ENCODE measurements around the gene FAM107B.
"Not testable (repeated sequence)": the region's sequence is repeated elsewhere in the genome, so short reads cannot be mapped to it uniquely, and the experiment has no call there.

FAM107B gene

DNA sequence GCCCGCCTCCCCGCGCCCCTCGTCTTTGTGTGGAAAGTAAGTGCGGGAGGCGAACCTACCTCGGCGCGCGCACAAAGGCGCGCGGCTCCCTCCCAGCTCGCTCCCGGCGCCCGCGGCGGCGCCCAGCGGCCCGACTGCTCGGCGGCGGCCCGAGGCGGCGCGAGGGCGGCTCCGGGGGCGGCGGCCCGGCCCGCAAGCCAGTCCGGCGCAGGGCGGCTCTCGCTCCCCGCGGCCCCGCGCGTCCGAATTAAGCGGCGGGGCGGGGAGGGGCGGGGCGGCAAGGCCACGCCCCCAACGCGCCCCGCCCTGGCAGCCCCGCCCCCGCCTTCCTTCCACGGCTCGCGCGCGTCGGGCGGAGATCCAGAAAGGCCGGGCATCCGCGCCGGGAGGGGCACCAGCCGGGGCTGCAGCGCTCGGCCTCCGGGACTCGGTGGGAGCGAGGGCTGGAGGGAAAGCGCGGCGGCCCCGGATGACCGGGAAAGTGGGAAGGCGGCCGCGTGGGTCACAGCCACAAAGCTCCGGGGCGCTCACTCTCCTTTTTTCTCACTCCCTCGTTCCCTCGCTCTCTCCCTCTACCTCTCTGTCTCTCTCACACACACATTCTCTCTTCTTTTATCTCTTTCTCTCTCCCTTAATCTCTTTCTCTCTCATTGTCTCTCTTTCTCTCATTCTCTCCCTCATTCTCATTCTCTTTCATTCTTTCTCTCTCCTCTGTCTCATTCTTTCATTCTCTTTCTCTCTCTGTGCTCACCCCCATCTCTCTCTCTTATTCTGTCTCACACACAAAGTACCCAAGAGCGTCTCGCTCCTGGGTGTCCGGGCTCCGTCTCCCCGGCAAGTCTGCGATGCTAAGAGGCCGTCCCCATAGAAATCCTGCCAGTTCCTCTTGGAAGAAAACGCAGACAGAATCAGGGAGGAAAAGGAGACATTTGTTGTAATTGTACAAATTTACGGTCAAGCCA lies 170.2 kb downstream of the FAM107B start:
- peak in 1 of 2 donors; percentile 60 for DNase-seq (ENCODE audit: low read depth in 1 of 2, low spot score in 1 of 2)

- no peak for DNase-seq (ENCODE audit: low read depth in 1 of 2, low spot score in 1 of 2)
Observed at GRCh38 chr10:14603534-14604102, 171.1 kb downstream of the FAM107B start.

DNA sequence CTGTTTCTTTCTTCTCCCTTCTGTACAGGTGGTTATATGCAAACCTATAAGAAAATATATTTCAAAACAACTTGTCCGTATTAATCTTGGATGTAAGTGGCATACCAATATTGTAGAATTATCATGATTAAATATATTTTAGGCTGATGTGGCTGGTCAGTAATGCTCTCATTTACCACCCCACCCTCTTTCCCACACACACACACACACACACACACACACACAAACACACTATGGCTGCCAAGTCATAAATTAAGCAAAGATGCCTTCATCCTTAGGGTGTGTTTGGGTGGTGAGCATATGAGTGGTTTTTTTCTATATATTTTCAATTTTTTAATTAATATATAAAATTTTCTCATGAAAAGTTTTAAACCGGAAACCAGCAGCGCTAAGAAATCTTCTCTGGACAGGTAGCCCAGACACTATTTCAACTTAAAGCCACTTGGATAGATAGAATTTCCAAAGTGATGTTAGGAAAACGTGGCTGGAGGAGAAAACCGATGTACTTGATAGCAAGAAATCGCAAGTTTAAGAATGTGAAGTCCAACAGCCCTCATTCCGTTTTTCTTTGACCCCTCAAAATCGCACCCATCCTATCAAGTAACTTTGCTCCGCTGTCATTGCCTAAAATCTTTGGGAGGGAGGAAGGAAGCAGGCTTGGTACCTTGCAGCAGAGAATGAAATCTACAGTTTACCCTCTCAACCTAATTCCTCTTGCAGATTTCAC lies 171.7 kb downstream of the FAM107B start:
- DNase-seq (ENCODE audit: low read depth in 1 of 2, low spot score in 1 of 2), result no peak

DNA sequence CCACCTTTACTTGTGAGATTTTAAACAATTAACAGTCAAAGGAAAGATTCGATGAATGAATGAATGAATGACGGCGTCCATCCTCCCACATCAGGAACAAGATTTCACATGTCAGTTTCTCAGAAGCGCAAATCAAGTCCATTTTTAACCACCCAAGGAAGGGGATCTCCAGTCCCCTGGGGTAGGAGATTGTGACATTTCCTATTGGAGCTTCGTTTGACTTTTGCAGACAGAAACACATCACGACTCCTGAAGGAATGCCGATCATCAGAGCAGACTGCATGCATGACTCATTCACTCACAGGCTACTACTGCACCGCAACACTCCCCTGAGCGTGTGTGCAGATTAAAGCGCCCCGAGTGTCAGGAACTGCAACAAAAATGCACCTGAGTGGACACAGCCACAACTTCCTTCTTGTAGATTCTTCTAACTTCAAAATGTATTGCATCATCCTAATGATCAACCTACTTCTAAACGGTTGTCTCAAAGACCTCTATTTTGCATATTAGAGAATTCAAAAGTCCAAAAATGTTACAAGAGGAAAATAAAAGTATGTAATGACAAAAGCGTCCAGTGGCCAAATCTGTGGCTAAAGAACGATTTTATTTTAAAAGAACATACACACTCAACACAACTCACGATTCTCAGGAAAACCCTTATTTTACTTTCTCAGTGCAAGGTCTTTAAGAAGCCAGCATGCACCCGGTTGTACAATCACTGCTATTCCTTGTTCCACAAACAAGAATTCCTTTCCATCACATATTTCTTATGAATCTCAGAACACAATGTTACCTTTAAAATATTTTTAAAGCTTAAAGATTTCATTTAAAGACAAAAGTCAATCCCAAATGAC lies 172.6 kb downstream of the FAM107B start:
- DNase-seq (ENCODE audit: low read depth in 1 of 2, low spot score in 1 of 2), result peak in 1 of 2 donors; percentile 60

GRCh38 chr10:14601326-14601725 lies 173.4 kb downstream of the FAM107B start:
- no peak for DNase-seq (ENCODE audit: low read depth in 1 of 2, low spot score in 1 of 2)

DNA sequence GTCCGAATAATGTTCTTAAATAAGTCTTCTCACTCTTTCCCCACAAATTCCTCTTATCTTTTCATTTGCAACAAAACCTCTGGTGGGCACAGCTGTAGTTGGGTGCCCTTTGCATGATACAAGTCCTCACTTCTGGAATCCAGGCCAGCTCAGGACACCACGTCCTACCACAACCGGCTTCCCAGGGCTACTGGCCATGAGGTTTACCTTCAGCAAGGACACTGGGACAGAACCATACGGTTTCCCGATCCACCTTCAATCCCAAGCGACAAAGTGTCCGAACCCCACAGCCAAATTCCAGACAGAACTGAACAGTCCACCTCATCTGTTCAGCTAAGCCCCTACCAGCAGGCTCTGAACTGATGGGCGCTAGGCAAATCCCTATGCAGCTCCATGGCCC lies 174.6 kb downstream of the FAM107B start:
- DNase-seq (ENCODE audit: low read depth in 1 of 2, low spot score in 1 of 2), result no peak

DNA sequence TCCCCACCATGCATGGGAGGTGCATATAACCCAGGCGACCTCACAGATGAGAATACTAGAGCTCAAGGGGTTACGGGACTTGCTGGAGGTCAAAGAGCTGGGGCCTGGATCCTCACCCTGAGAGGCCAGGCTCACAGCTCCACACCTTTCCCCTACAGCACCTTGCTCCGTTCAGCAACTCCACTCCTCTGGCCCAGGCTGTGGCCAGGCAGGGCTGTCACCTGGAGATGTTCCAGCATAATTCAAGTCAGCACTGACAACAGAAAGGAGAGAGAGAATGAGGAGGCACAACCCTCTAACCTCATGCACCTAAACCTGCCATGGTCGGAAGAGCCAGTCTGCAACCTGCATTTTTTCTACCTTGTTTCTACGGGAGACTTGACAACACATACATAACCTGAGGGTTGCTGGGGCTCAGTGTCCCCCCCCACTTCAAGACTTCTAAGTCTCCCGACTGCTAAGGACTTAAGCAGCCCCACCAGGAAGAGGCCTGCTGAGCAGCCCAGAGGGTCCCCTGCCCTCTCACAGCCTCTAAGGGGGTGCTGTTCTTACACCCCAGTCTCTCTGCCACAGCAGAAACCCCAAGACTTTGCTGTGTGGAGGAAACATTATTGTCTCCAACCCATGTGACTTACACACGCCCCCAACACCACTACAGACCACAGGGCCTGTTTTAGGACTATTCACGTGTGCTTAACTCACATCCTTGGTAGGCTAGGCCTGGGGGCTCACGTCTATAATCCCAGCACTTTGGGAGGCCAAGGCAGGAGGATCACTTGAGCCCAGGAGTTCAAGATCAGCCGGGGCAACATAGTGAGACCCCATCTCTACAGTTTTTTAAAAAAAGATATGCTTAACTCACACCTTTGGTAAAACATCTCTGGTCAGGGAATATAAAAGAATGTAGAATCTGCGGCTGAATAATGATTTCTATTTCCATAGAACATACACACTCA lies 175.6 kb downstream of the FAM107B start:
- DNase-seq (ENCODE audit: low read depth in 1 of 2, low spot score in 1 of 2), result no peak

GRCh38 chr10:14595526-14596182 lies 179.0 kb downstream of the FAM107B start:
- DNase-seq (ENCODE audit: low read depth in 1 of 2, low spot score in 1 of 2), result no peak

DNA sequence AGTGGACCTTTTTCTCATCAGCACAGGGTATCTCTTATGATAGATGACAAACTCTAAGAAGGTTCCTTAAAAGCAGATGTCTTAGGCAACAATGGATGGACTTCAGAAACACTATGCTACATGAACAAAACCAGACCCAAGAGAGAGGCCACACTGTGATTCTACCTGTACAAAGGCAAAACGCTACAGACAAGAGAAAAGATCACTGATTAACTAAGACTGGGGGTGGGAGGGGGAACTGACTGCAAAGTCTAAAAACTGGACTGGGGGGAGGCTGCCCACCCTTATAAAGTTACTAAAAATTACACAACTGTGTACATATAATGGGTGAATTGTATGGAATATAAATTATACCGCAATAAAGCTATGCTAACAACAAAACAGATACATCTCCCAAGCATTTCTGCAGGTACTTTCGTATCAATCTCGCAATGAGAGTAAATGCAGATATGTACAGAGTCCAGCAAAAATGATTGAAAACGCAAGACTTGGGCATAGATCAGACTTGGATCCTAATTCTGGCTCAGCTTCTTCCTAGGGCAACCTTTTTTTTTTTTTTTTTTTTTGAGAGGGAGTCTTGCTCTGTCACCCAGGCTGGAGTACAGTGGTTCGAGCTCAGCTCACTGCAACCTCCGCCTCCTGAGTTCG lies 179.7 kb downstream of the FAM107B start:
- DNase-seq (ENCODE audit: low read depth in 1 of 2, low spot score in 1 of 2), result no peak

DNA sequence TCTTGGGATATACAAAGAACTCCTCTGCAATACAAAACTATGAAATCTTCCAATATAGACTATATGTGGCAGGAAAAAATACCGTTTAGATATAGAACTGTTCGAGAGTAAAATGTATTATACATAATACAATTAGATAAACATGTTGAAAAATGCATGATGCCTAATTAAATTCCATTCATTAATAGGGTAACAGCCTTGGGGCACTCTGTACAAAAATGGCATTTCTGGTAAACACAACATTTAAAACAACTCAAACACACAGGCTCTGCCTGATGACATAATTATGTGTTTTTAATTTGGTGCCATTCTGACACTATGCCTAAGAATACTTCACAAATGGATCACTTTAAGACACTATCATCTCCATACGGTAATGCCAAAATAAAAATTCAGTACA lies 180.9 kb downstream of the FAM107B start:
- DNase-seq (ENCODE audit: low read depth in 1 of 2, low spot score in 1 of 2), result no peak

DNA sequence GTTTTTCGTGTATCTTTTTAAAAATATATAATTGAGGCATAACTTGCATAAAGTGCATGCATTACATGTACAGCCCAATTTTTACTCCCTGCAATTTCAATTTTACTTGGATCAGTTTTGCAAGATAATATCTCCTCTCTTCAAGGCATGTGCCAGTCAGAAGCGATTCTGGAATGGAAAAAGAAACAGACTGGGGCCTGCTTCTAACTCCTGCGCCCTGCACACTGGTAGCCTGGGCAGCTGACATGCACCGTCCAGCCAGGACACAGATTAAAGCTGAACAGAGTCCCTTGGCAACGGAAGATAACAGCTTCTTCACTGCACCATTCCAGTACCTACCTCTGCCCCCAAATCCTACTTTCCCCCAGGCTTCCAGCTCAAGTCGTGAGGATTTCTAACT lies 182.1 kb downstream of the FAM107B start:
- DNase-seq (ENCODE audit: low read depth in 1 of 2, low spot score in 1 of 2), result no peak

DNA sequence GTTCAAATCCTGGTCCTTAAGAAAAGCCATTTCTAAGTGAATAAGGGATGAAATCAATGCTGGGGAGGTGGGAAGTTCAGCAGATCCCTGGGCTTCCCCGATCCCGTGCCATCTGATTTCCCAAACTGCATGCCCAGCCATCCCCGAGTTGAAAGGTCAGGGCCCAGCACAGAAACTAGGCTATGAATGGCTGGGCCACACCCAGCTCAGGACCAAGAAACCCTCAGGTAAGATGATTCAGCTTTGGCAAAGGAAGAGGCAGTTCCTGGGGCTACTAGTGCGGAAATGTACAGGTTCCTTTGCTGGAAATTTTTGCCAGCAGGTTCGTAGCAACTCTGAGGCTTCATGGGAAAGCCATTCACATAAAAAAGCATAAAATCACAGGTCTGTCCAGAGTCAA lies 182.7 kb downstream of the FAM107B start:
- no peak for DNase-seq (ENCODE audit: low read depth in 1 of 2, low spot score in 1 of 2)

DNA sequence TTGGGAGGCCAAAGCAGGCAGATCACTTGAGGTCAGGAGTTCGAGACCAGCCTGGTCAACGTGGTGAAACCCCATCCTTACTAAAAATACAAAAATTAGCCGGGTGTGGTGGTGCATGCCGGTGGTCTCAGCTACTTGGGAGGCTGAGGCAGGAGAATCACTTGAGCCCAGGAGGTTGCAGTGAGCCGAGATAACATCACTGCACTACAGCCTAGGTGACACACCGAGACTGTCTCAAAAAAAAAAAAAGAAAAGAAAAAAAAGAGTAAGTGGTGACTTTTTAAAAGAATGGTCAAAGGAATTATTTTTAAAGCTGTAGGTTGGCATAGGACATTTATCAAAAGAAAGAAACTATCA lies 185.8 kb downstream of the FAM107B start:
- not testable (repeated sequence) for DNase-seq (ENCODE audit: low read depth in 1 of 2, low spot score in 1 of 2)

DNA sequence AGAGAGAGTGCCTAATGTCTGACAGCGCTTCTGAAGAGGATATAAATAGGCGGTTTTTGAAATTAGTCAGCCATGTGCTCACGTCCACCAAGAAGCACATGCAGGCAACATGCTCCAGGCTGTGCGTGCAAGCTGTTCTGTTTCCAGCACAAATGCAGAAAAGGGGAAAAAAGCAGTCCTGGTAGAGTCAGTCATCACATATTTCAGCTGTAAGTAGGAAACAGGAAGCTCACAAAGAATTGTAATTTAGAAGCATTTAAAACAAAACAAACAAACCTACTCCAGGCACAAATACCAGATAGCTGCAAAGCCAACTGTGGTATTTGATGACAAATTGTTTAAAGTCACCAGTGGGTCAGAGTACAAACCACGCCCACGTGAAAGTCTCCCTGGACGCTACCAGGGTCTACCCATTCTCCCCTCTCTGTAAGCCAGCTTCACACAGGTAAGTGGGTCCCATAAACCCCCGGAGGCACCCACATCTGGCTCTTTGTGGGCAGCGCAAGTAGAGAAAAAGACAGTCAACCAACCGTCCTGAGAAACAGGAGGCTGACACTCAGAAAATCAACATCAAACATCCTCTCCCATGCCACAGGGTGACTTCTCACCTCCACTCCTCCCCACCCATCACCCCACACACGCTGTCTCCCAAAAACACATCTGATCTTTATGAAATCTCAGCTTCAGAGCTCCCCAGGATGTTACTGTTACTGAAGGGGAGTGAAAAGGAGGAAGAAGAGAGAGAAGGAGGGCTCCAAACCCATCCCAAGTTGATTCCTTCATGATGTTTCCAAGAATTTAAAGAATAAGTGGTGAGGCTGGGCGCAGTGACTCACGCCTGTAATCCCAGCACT lies 186.4 kb downstream of the FAM107B start:
- peak in 1 of 2 donors; percentile 75 for DNase-seq (ENCODE audit: low read depth in 1 of 2, low spot score in 1 of 2)

- no peak for DNase-seq (ENCODE audit: low read depth in 1 of 2, low spot score in 1 of 2)
Observed at GRCh38 chr10:14587540-14588083, 187.1 kb downstream of the FAM107B start.

DNA sequence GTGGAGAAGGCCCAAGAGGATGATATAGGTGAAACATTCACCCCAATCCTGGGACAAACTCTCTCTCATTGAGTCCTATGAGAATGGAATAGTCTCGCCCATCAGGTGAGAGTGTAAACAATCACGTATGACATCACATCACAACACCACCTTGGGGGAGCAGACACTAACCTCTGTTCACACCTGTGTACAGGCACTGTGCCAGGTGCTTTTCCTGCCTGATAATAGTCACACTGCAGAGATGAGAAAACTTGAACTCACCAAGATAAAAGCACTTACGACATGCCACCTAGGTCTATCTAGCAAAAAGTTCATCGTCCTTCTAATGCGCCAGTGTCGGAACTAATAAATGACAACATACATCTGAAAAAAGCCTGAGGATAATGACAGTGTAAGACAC lies 187.8 kb downstream of the FAM107B start:
- DNase-seq (ENCODE audit: low read depth in 1 of 2, low spot score in 1 of 2), result no peak

DNA sequence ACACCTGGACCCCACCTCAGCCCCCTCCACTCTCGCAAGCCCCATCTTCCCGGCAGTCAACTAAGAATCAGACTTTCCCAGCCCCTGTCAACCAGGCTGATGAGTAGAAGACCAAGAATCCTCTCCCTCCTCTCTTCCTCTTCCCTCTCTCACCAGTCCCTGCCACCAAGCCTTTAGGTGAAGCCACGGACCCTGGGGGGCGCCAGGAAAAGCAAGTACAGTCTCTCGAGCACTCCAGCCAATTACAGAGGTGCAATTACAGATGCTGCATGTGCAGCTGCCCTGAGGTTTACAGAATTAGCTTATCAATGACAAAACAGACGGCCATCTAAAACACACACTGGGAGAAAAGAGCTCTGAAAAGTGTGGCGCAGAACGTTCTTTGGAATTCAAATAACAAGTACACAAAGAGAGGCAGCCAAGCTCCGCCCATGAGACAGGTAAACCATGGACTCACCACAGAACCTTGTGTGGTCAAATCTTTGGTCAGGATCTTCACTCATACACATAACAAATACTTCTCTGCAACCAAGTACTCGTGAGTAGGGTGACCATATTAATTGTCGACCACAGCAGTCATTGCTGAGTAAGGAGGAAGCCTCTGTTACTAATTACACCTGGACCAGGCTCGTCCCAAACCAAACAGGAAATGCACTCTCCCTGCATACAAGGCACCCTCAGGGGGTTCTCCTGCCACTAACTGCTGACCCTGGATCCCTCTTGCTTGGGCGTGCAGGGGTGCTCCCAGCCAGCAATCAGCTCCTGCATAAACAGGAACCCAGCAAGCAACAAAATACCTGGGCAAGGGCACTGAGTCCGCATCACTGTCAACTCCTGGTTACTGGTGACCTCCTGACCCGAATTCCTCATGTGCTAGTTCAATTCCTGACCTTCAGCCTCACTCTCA lies 189.2 kb downstream of the FAM107B start:
- no peak for DNase-seq (ENCODE audit: low read depth in 1 of 2, low spot score in 1 of 2)

Measured in activated CD4-positive, alpha-beta T cell treated with anti-CD3 and anti-CD28 coated beads, Interleukin-2, amount 50 U/mL, for 24 hours (primary cell).